Measurements from ENCODE around the gene COG1. TPM values are rescaled to one million over a fixed set of nuclear protein-coding genes. Genes with fewer than 3 reads are reported as not detected.

The COG1 gene
- total RNA-seq, 1 donor from 2014 or later: 45.1 TPM

DNA sequence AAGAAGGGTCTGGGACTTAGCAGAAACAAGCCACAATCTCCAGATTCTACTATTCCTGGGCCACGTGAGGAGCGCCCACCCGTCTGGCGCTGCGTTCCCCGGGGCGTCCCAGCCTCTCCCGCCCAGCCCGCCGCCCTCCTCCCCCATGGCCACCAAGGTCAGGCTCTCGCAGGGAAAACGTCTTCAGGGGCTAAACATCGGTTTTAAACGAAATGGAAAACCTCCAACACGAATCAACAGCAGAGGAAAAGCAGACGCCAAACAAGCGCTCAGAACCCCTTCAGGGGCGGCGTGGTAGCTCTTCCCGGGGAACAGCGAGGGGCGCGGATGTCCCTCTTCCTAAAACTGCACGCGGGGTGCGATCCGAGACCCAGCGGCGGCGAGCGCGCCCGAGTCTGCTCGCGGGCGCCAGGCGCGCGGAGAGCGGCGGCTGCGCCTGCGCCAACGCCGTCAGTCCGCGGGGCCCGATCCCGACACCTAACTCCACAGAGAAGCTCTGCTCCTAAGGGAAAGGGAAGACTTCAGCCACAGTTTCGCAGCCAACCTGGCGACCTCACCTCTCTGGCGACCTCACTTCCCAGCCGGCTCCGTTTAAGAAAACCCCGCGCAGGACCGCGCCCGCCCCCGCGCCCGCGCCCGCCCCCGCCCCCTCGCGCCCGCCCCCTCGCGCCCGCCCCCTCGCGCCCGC, 505 bp upstream of the COG1 start:
- Mint-ChIP-seq H3K9me3 (ENCODE audit: low read depth) (no peaks in the 10 kb centered on the region), H3K4me1 (ENCODE audit: low read depth) (peaks cover 26% of the 10 kb centered on the region), H3K27ac (ENCODE audit: unreplicated experiment) (peak overlapping the region; percentile 92), H3K36me3 (ENCODE audit: low read depth) (peaks cover 10% of the 10 kb centered on the region), H3K4me3 (ENCODE audit: unreplicated experiment) (peak overlapping the region; percentile 85), H3K27me3 (ENCODE audit: low read depth) (no peaks in the 10 kb centered on the region)
- TF ChIP-seq, protein P1, sequence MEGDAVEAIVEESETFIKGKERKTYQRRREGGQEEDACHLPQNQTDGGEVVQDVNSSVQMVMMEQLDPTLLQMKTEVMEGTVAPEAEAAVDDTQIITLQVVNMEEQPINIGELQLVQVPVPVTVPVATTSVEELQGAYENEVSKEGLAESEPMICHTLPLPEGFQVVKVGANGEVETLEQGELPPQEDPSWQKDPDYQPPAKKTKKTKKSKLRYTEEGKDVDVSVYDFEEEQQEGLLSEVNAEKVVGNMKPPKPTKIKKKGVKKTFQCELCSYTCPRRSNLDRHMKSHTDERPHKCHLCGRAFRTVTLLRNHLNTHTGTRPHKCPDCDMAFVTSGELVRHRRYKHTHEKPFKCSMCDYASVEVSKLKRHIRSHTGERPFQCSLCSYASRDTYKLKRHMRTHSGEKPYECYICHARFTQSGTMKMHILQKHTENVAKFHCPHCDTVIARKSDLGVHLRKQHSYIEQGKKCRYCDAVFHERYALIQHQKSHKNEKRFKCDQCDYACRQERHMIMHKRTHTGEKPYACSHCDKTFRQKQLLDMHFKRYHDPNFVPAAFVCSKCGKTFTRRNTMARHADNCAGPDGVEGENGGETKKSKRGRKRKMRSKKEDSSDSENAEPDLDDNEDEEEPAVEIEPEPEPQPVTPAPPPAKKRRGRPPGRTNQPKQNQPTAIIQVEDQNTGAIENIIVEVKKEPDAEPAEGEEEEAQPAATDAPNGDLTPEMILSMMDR (IDR thresholded peaks at IDR 0.05): no peak
- DNase-seq (ENCODE audit: low spot score): no peak

DNA sequence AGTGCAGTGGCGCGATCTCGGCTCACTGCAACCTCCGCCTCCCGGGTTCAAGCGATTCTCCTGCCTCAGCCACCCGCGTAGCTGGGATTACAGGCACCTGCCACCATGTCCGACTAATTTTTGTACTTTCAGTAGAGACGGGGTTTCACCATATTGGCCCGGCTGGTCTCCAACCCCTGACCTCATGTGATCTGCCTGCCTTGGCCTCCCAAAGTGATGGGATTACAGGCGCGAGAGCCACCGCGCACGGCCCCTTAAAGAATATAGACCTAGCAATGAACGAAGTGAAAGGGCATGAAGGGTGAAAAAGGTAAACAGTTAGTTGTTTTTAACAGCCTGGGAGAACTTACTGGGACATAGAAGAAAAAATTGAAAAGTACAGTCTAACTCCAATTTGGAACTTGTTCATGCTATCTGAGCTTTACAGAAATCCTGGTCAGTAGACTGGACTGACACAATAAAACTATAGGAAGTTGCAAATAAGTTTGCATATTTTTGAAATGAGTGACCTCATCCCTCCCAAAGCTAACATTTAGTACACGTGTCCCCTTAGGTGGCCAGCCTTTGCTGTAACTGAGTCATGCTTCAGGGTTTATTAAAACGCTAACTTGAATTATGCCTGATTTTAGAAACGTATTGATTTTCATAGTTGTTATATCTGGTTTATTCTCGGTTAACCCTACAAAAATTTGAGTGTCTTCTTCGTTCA, 1.8 kb downstream of the COG1 start:
- DNase-seq (ENCODE audit: low spot score): no peak
- Mint-ChIP-seq H3K4me1 (ENCODE audit: low read depth) (peaks cover 26% of the 10 kb centered on the region), H3K27ac (ENCODE audit: unreplicated experiment) (peak overlapping the region; percentile 74), H3K9me3 (ENCODE audit: low read depth) (no peaks in the 10 kb centered on the region), H3K36me3 (ENCODE audit: low read depth) (peaks cover 31% of the 10 kb centered on the region), H3K27me3 (ENCODE audit: low read depth) (no peaks in the 10 kb centered on the region), H3K4me3 (ENCODE audit: unreplicated experiment) (peak overlapping the region; percentile 56)
- TF ChIP-seq, protein P1 (IDR thresholded peaks at IDR 0.05): no peak

DNA sequence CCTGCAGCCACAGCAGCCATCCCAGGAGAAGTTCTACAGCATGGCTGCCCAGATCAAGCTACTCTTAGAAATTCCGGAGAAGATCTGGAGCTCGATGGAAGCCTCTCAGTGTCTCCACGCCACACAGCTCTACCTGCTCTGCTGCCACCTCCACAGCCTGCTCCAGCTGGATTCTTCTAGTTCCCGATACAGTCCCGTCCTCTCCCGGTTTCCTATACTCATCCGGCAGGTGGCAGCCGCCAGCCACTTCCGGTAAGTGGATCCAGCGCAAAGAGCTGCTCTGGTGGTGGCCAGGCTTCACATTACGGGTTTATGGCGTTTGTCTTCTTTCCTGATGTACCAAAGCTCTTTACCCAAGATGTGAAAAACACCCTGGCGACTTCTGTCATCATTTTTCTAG, 3.6 kb downstream of the COG1 start:
- no peak for DNase-seq (ENCODE audit: low spot score)
- no peaks in the 10 kb centered on the region for H3K9me3 Mint-ChIP-seq (ENCODE audit: low read depth)
- peaks cover 23% of the 10 kb centered on the region for H3K4me1 Mint-ChIP-seq (ENCODE audit: low read depth)
- H3K36me3 Mint-ChIP-seq (ENCODE audit: low read depth): peaks cover 47% of the 10 kb centered on the region
- H3K4me3 Mint-ChIP-seq (ENCODE audit: unreplicated experiment): no peak overlapping the region
- no peaks in the 10 kb centered on the region for H3K27me3 Mint-ChIP-seq (ENCODE audit: low read depth)
- TF ChIP-seq, protein P1 (IDR thresholded peaks at IDR 0.05): peak; percentile 52
- H3K27ac Mint-ChIP-seq (ENCODE audit: unreplicated experiment): peak overlapping the region; percentile 55

DNA sequence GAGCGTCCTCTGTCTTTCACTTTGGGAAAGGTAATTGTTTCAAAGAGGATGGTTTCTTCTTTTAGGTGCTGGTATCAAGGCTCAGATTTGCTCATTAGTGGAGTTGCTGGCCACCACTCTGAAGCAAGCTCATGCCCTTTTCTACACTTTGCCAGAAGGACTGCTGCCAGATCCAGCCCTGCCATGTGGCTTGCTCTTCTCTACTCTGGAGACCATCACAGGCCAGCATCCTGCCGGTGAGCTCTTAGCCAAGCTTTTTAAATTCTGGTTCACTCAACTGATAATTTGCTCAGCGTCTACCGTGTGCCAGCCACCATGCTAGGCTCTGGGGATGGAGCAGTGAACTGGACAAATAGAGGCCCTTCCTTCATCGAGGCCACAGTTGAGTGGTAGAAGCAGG, 4.3 kb downstream of the COG1 start:
- H3K36me3 Mint-ChIP-seq (ENCODE audit: low read depth): peaks cover 51% of the 10 kb centered on the region
- no peak for DNase-seq (ENCODE audit: low spot score)
- no peaks in the 10 kb centered on the region for H3K9me3 Mint-ChIP-seq (ENCODE audit: low read depth)
- H3K27me3 Mint-ChIP-seq (ENCODE audit: low read depth): no peaks in the 10 kb centered on the region
- H3K27ac Mint-ChIP-seq (ENCODE audit: unreplicated experiment): no peak overlapping the region
- TF ChIP-seq, protein P1 (IDR thresholded peaks at IDR 0.05): no peak
- peaks cover 18% of the 10 kb centered on the region for H3K4me1 Mint-ChIP-seq (ENCODE audit: low read depth)
- no peak overlapping the region for H3K4me3 Mint-ChIP-seq (ENCODE audit: unreplicated experiment)

DNA sequence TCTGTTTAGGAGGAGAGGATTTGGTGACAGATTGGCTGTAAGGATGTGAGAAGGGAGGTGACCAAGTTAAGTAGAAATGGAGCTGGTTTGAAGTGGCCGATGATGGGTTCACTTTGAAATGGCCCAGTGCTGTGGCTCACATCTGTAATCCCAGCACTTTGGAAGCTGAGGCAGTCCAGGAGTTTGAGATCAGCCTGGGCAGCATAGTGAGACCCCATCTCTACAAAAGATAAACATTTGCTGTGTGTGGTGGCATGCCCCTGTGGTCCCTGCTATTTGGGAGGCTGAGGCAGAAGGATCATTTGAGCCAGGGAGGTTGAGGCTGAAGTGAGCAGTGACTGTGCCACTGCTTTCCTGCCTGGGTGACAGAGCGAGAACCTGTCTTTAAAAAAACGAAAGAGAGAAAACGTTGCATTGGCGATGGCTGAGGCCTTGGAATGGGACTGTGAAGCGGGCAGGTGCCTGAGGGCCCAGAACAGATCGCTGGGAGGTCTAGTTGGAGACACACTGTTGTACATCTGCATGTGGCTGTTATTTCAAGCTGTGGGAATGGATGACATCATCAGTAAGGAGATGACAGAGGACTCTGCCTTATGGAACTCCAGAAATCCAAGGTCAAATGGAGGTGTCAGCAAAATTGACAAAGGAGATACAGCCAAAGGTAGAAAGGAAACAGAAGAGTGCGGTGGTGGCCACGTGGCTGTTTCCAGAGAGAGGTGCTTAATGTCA, 5.5 kb downstream of the COG1 start:
- H3K4me1 Mint-ChIP-seq (ENCODE audit: low read depth): peaks cover 18% of the 10 kb centered on the region
- no peak for DNase-seq (ENCODE audit: low spot score)
- TF ChIP-seq, protein P1 (IDR thresholded peaks at IDR 0.05): no peak
- H3K4me3 Mint-ChIP-seq (ENCODE audit: unreplicated experiment): no peak overlapping the region
- no peaks in the 10 kb centered on the region for H3K9me3 Mint-ChIP-seq (ENCODE audit: low read depth)
- H3K27ac Mint-ChIP-seq (ENCODE audit: unreplicated experiment): no peak overlapping the region
- no peaks in the 10 kb centered on the region for H3K27me3 Mint-ChIP-seq (ENCODE audit: low read depth)
- peaks cover 59% of the 10 kb centered on the region for H3K36me3 Mint-ChIP-seq (ENCODE audit: low read depth)
